HFF-Myc (cell line): ENCODE measurements around the gene USP34.

Experiments used
- DNase-seq: peaks from one replicate; pipeline ENCODE4 v3.0.0-alpha.2; 2011; ENCODE audit warnings: low read depth; ENCODE audit errors: extremely low read depth
- H3K4me3 ChIP-seq: replicated peaks from 2 replicates; pipeline ENCODE4 v1.5.1; 2011; ENCODE audit warnings: low read depth, mild to moderate bottlenecking, control low read depth, low read length
- TF ChIP-seq, protein P1 (sequence below): IDR thresholded peaks from 2 replicates; pipeline ENCODE4 v1.5.1; 2012; ENCODE audit warnings: mild to moderate bottlenecking, low read depth, low read length, control low read depth; ENCODE audit errors: missing control alignments

Gene USP34

DNA sequence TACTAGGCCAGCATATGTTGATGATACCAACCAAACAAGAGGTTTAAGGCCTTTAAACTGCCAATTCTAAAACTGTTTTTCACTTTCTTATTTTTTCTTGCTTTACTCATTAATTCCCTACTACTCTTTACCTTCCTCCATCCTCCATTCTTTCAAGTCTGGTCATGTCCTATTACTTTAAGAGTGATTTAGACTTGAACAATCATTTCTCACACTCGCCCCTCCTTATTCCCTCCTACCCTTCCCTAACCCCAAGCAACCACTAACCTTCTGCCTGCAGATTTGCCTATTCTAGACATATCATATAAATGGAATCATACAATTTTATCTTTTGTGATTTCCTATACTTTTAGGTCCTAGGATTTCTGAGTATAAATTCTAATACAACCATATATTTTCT is 127.7 kb downstream of the USP34 start:
- TF ChIP-seq, protein P1, sequence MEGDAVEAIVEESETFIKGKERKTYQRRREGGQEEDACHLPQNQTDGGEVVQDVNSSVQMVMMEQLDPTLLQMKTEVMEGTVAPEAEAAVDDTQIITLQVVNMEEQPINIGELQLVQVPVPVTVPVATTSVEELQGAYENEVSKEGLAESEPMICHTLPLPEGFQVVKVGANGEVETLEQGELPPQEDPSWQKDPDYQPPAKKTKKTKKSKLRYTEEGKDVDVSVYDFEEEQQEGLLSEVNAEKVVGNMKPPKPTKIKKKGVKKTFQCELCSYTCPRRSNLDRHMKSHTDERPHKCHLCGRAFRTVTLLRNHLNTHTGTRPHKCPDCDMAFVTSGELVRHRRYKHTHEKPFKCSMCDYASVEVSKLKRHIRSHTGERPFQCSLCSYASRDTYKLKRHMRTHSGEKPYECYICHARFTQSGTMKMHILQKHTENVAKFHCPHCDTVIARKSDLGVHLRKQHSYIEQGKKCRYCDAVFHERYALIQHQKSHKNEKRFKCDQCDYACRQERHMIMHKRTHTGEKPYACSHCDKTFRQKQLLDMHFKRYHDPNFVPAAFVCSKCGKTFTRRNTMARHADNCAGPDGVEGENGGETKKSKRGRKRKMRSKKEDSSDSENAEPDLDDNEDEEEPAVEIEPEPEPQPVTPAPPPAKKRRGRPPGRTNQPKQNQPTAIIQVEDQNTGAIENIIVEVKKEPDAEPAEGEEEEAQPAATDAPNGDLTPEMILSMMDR = no peak
- DNase-seq = no peak
- no peak overlapping the region for H3K4me3 ChIP-seq

DNA sequence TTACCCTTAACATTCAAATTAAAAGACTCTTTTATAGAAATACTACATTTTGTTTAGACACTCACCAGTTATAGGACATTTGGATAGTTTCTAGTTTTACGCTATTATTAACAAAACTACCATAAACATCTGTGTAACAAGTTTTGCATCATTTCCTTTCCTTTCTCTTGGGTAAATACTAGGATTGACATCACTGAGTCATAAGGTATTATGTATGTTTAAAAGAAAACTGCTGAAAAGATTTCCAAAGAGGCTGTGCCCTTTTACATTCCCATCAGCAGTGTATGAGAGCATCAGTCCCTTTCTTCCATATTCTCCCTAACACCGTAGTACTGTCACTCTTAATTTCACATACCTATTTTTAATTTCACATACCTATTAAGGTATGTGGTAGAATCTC is 130.6 kb downstream of the USP34 start:
- H3K4me3 ChIP-seq = no peak overlapping the region
- TF ChIP-seq, protein P1 = no peak
- peak; percentile 3 for DNase-seq

DNA sequence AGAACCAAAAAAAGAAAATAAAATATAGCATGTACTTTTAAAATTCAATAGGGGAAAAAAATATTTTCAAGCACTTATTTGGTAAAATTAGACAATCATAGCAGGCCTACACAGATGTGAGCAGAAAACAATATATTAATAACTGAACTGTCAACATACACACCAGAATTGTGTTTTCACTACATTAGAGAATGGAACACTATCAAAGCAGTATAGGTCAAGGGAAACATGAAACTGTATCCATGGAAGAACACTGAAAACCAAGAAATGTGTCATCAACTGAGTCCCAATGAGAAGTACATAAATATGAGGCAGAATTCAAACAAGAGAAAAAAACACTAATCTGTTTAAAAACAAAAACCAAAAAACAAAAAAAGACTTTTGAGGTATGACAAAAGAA is 132.4 kb downstream of the USP34 start:
- H3K4me3 ChIP-seq = no peak overlapping the region
- no peak for DNase-seq
- TF ChIP-seq, protein P1 = no peak

DNA sequence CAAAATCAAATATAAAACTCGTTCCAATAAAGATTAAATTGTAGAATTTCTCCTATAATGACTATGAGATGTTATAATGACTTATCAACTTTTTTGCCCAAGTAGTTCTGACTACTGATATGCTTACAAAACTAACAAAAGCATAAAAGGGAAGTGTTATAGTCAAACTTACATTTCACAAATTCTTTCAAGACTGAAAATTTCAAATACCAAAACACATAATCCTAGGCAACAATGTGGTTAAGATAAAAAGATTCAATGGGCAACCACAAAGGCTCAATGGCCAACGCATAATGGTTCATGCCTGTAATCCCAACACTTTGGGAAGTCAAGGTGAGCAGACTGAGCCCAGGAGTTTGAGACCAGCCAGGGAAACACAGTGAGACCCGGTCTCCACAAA is 135.7 kb downstream of the USP34 start:
- no peak overlapping the region for H3K4me3 ChIP-seq
- DNase-seq = no peak
- TF ChIP-seq, protein P1 = no peak

DNA sequence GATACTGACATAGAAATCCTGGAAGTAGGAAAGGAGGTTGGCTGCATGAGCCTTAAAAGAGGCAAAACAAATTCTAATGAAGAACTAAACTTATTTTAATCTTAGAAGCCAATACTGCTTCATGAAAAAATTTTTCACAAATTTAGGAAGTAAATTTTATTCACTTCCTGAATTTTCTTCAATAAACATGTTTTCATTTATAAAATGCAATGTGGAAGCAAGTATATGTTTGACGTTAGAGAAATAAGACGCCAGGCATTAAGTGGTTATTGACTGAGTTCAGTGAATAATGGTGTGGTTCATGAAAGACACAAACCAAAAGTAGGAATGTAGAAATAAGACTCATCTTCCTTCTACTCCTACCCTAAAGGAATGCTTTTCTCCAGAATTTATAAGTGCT is 136.4 kb downstream of the USP34 start:
- no peak for DNase-seq
- no peak overlapping the region for H3K4me3 ChIP-seq
- TF ChIP-seq, protein P1 = no peak

DNA sequence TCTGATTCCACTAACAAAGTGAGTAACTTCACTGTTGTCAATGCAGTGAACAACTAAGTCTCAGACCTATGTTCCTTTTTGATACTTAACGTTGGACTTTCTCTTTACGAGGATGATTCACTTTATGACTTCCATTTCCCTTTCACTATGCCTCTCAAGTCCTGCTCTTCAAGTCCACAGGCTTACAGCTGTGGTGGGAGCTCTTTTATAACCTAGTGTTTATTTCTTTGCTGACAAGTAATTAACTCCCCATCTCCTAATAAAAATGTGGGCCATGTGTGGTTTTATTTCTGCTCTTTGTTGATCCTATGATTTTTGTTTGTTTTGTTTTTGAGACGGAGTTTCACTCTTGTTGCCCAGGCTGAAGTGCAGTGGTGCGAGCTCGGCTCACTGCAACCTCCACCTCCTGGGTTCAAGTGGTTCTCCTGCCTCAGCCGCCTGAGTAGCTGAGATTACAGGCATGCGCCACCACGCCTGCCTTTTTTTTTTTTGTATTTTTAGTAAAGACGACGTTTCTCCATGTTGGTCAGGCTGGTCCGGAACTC is 142.1 kb downstream of the USP34 start:
- H3K4me3 ChIP-seq = no peak overlapping the region
- TF ChIP-seq, protein P1 = no peak
- peak; percentile 35 for DNase-seq

DNA sequence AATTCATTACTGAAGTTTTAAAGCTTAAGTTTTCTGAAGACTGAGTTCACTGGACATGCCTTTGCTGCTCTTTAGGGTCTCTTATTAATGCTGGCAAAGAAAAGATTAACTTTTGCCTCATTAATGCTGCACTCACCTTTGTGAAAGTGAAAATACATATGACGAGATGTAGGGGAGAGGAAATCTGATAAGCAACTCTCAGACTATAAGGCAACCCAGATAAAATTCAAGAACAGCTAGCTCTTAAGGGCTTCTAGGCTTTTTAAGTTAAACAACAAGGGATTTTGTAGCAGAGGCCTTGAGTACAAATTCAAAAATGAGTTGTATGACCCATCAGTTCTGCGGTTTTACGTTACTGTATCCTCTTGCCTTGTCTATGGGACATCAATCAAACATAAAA is 143.7 kb downstream of the USP34 start:
- H3K4me3 ChIP-seq = no peak overlapping the region
- TF ChIP-seq, protein P1 = no peak
- no peak for DNase-seq
